GM21528 (cell line): Measurements from ENCODE around the gene KIF11.
"Not testable (repeated sequence)": the region's sequence is repeated elsewhere in the genome, so short reads cannot be mapped to it uniquely, and the experiment has no call there.

Experiments used
- ATAC-seq: cut with Tn5 transposase; IDR thresholded peaks from one replicate; pipeline ENCODE4 v1.9.1; 2021; ENCODE audit warnings: mild to moderate bottlenecking, moderate library complexity; ENCODE audit not compliant: unreplicated experiment, low FRiP score

Gene KIF11

GRCh38 chr10:92590623-92591549, 2.0 kb upstream of the KIF11 start:
- peak; percentile 12 for ATAC-seq

- peak; percentile 78 for ATAC-seq
These were observed 1.3 kb upstream of the KIF11 start for GRCh38 chr10:92591550-92592022.

GRCh38 chr10:92593619-92594588, 974 bp downstream of the KIF11 start:
- no peak for ATAC-seq

GRCh38 chr10:92595505-92595904, 2.6 kb downstream of the KIF11 start:
- no peak for ATAC-seq

GRCh38 chr10:92598321-92598720, 5.4 kb downstream of the KIF11 start:
- no peak for ATAC-seq

- no peak for ATAC-seq
These were observed 11.9 kb downstream of the KIF11 start for GRCh38 chr10:92604841-92605240.

- ATAC-seq = no peak
These were observed 22.6 kb downstream of the KIF11 start for GRCh38 chr10:92615515-92615914.

- ATAC-seq = no peak
These were observed 26.4 kb downstream of the KIF11 start for GRCh38 chr10:92619368-92619767.

GRCh38 chr10:92627845-92628480, 35.0 kb downstream of the KIF11 start:
- ATAC-seq = no peak

- ATAC-seq = no peak
These were observed 37.0 kb downstream of the KIF11 start for GRCh38 chr10:92629945-92630344.

- no peak for ATAC-seq
These were observed 45.1 kb downstream of the KIF11 start for GRCh38 chr10:92638037-92638436.

- ATAC-seq = no peak
These were observed 47.2 kb downstream of the KIF11 start for GRCh38 chr10:92640107-92640506.

- ATAC-seq = no peak
These were observed 48.6 kb downstream of the KIF11 start for GRCh38 chr10:92641492-92641891.

GRCh38 chr10:92644921-92645320, 52.0 kb downstream of the KIF11 start:
- no peak for ATAC-seq

- not testable (repeated sequence) for ATAC-seq
These were observed 57.9 kb downstream of the KIF11 start for GRCh38 chr10:92650864-92651263.

- no peak for ATAC-seq
These were observed 62.5 kb downstream of the KIF11 start for GRCh38 chr10:92655426-92655825.

GRCh38 chr10:92656266-92656961, 63.5 kb downstream of the KIF11 start:
- ATAC-seq = no peak

GRCh38 chr10:92657024-92657423, 64.1 kb downstream of the KIF11 start:
- ATAC-seq = no peak

GRCh38 chr10:92662848-92663247, 69.9 kb downstream of the KIF11 start:
- ATAC-seq = no peak

- ATAC-seq = no peak
These were observed 71.4 kb downstream of the KIF11 start for GRCh38 chr10:92664322-92664721.
